NCI-H226 (cell line): ENCODE measurements around the gene IGDCC3.

Source experiments
- DNase-seq: peaks from one replicate; pipeline ENCODE4 v3.0.0-alpha.2; 2015

IGDCC3 gene

GRCh38 chr15:65386376-65386775, 8.6 kb upstream of the IGDCC3 start:
- no peak for DNase-seq

GRCh38 chr15:65385870-65386258, 8.1 kb upstream of the IGDCC3 start:
- no peak for DNase-seq

GRCh38 chr15:65384895-65385869, 7.4 kb upstream of the IGDCC3 start:
- peak; percentile 85 for DNase-seq

- no peak for DNase-seq
Measured at GRCh38 chr15:65384505-65384894, 6.7 kb upstream of the IGDCC3 start.

GRCh38 chr15:65383991-65384390, 6.2 kb upstream of the IGDCC3 start:
- DNase-seq: no peak

GRCh38 chr15:65383456-65383855, 5.7 kb upstream of the IGDCC3 start:
- DNase-seq: no peak

GRCh38 chr15:65382921-65383320, 5.1 kb upstream of the IGDCC3 start:
- DNase-seq: no peak

- no peak for DNase-seq
Measured at GRCh38 chr15:65382146-65382491, 4.3 kb upstream of the IGDCC3 start.

- DNase-seq: no peak
Measured at GRCh38 chr15:65381445-65382145, 3.8 kb upstream of the IGDCC3 start.

GRCh38 chr15:65379986-65380385, 2.2 kb upstream of the IGDCC3 start:
- no peak for DNase-seq

- DNase-seq: no peak
Measured at GRCh38 chr15:65377105-65377975, 462 bp downstream of the IGDCC3 start.

- DNase-seq: no peak
Measured at GRCh38 chr15:65376767-65377104, 1.1 kb downstream of the IGDCC3 start.

- no peak for DNase-seq
Measured at GRCh38 chr15:65375871-65376607, 1.8 kb downstream of the IGDCC3 start.

- peak; percentile 28 for DNase-seq
Measured at GRCh38 chr15:65374821-65375401, 2.9 kb downstream of the IGDCC3 start.

GRCh38 chr15:65374334-65374733, 3.5 kb downstream of the IGDCC3 start:
- no peak for DNase-seq

GRCh38 chr15:65373163-65373651, 4.6 kb downstream of the IGDCC3 start:
- no peak for DNase-seq

- DNase-seq: no peak
Measured at GRCh38 chr15:65372787-65373067, 5.1 kb downstream of the IGDCC3 start.

GRCh38 chr15:65371976-65372786, 5.6 kb downstream of the IGDCC3 start:
- DNase-seq: no peak

- DNase-seq: no peak
Measured at GRCh38 chr15:65370885-65371284, 6.9 kb downstream of the IGDCC3 start.

GRCh38 chr15:65369651-65370050, 8.2 kb downstream of the IGDCC3 start:
- no peak for DNase-seq

- no peak for DNase-seq
Measured at GRCh38 chr15:65369212-65369547, 8.6 kb downstream of the IGDCC3 start.
